Measurements from ENCODE around the gene AQP2.

Gene AQP2

DNA sequence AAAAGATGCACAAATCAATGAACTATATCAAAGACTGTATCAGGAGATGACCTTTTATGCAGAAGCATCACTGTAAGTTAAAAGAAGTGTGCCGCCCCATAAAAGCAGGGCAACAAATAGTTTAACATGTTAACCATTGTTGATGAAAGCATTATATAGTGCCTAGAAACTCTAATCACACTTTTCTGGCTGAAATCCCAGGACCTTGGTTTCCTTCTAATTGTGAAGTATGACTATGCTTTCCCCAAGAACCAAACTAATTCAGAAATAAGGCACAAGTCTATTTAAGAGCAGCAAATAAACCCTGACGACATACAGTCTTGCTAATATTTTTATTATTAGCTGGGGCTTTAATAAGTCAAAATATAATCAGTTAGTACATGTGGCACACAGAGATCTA is 53.1 kb downstream of the AQP2 start:
- no peak for DNase-seq

DNA sequence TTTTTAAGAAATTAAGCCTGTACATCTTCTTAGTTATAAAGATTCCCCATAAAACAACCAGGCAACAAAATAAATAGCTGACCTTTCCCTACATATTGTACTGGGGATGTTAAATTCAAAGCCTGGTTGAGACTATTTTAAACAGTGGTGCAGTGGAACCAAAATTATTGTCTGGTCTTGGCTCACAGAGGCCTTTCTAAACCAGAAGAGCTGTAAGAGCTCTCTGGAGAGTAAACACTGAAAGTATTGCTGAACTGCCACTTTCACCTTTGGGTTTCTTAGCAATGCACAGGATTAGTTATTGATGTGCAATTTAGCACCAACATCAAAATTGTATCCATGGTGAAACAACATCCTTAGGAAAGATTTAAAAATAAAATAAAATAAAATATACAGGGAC is 54.2 kb downstream of the AQP2 start:
- DNase-seq, result no peak

DNA sequence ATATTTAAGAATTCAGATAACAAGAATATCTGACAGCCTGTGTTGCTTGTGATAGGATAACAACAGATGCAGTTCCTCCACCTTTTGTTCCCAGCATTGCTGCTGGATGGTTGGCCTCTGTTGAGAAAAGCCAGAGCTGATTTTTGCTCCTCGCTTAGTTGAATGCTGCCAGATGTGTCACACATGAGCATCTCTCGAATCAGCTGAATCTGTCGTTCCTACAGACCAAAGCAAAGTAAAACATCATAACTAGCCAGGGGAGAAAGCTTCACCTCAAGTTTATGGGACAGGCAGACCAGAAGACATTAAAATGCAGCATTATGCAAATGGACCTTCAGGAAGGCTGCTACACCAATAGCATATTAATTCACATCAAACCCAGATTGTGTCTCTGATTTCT is 54.6 kb downstream of the AQP2 start:
- no peak for DNase-seq

DNA sequence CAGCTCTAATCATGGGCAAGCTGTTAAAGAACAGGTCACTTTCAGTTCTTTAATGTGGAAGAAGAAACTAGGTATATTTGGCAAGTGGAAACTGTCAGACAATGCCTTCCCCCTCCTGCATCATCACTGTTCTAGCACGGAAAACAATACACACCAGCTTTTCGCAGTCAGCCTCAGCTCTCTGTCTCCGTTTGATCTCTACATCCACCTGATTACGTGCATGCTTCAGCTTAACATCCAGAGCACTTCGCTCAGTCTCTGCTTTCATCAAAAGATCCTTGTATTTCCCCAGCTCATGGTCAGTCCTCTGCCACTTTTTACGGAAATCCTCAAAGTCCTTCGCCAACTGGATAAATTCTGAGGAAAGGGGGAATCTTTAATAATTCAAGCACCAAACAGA is 55.7 kb downstream of the AQP2 start:
- no peak for DNase-seq

DNA sequence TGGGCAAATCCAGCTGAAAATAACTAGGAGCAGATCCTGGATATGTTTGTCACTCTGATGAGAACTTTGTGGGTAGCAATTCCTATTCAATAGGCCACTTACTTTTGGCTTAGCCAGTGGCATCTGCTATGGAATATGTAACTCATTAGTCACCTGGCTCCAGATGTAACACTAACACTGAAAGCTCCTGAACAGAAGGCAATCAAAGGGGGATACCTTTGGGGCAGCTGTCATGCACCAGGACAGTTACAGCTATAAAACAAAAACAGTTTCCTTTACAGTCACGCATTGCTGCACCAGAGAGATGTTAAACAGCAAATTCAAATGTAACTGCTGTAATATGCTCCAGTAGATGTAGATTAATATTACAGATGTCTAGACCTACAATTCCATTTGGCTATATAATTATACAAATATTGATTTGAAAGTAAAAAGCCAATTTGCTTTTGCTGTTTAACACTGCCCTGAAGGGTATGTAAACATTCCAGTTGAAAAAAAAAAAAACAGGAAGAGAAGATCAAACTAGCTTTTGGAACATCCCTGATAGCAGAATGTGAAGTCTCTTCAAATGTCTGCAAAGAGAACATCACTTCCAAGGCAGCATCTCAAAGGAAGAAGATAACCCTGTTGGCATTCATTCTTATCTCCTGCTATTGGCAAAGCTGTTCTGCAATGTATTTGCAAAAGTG is 56.4 kb downstream of the AQP2 start:
- DNase-seq, result no peak

Measured in stimulated activated CD4-positive, alpha-beta T cell treated with anti-CD3 and anti-CD28 coated beads, Interleukin-15, amount 100 ng/mL, for 24 hours (primary cell).